ENCODE data around the gene EIF2S1. TPM values are rescaled to one million over a fixed set of nuclear protein-coding genes. Genes with fewer than 3 reads are reported as not detected.
"Not testable (repeated sequence)": the region's sequence is repeated elsewhere in the genome, so short reads cannot be mapped to it uniquely, and the experiment has no call there.

EIF2S1 gene
- polyA plus RNA-seq, 1 experiment, result 149 TPM

- Histone ChIP-seq H3K4me3 (ENCODE audit: low read depth, low read length) (no peak overlapping the region), H3K9me3 (ENCODE audit: control insufficient read depth, insufficient read depth, low read length) (no peaks in the 10 kb centered on the region; the same call in 1 of the 2 replicates), H3K27ac (ENCODE audit: low read depth, low read length) (no peak overlapping the region), H3K27me3 (ENCODE audit: control insufficient read depth, insufficient read depth, low read length) (no peaks in the 10 kb centered on the region)
- ChIA-PET POLR2A (no interaction called here), CTCF (interaction anchor here (1.0 to 3.5 kb wide), 2 partner anchors 13 to 54 kb away, joined by 3 to 19 read pairs; partner anchors contain the start of genes ATP6V1D and EIF2S1)
- DNase-seq (ENCODE audit: low read depth, low spot score), result peak; percentile 26
- TF ChIP-seq CTCF (IDR thresholded peaks at IDR 0.05; ENCODE audit: low read depth, low read length), result no peak
Observed at GRCh38 chr14:67413806-67414769, 54.0 kb downstream of the EIF2S1 start.

- POLR2A ChIA-PET, result not testable (repeated sequence)
- CTCF ChIA-PET, result interaction anchor here (0.7 to 3.5 kb wide), 3 partner anchors 9 to 185 kb away, joined by 3 to 19 read pairs (median 4); partner anchors contain the start of gene PIGH
Observed at GRCh38 chr14:67415610-67416009, 55.5 kb downstream of the EIF2S1 start.

GRCh38 chr14:67416085-67416484, 56.0 kb downstream of the EIF2S1 start:
- no peak overlapping the region for H3K27ac ChIP-seq (ENCODE audit: low read depth, low read length)
- H3K9me3 ChIP-seq (ENCODE audit: control insufficient read depth, insufficient read depth, low read length), result no peaks in the 10 kb centered on the region; the same call in 1 of the 2 replicates
- no peak for TF ChIP-seq CTCF (IDR thresholded peaks at IDR 0.05; ENCODE audit: low read depth, low read length)
- no peak overlapping the region for H3K4me3 ChIP-seq (ENCODE audit: low read depth, low read length)
- CTCF ChIA-PET, result interaction anchor here (0.7 to 3.5 kb wide), 3 partner anchors 9 to 184 kb away, joined by 3 to 19 read pairs (median 4); partner anchors contain the start of gene PIGH
- H3K27me3 ChIP-seq (ENCODE audit: control insufficient read depth, insufficient read depth, low read length), result peaks cover 6% of the 10 kb centered on the region
- POLR2A ChIA-PET, result no interaction called here
- no peak for DNase-seq (ENCODE audit: low read depth, low spot score)

More at GRCh38 chr14:67415610-67416009, 55.5 kb downstream of the EIF2S1 start:
- not testable (repeated sequence) for H3K27me3 ChIP-seq (ENCODE audit: control insufficient read depth, insufficient read depth, low read length); H3K27ac ChIP-seq (ENCODE audit: low read depth, low read length); DNase-seq (ENCODE audit: low read depth, low spot score); H3K9me3 ChIP-seq (ENCODE audit: control insufficient read depth, insufficient read depth, low read length); H3K4me3 ChIP-seq (ENCODE audit: low read depth, low read length)

- ChIA-PET POLR2A (no interaction called here), CTCF (interaction anchor here (3.5 kb wide), 1 partner anchor 10 kb away, joined by 19 read pairs; no protein-coding TSS in a partner anchor)
- TF ChIP-seq CTCF (IDR thresholded peaks at IDR 0.05; ENCODE audit: low read depth, low read length), result no peak
- no peak for DNase-seq (ENCODE audit: low read depth, low spot score)
- H3K27me3 ChIP-seq (ENCODE audit: control insufficient read depth, insufficient read depth, low read length), result peaks cover 6% of the 10 kb centered on the region
- no peaks in the 10 kb centered on the region; the same call in 1 of the 2 replicates for H3K9me3 ChIP-seq (ENCODE audit: control insufficient read depth, insufficient read depth, low read length)
- H3K27ac ChIP-seq (ENCODE audit: low read depth, low read length), result no peak overlapping the region
- no peak overlapping the region for H3K4me3 ChIP-seq (ENCODE audit: low read depth, low read length)
Observed at GRCh38 chr14:67416810-67417209, 56.7 kb downstream of the EIF2S1 start.

- H3K27ac ChIP-seq (ENCODE audit: low read depth, low read length), result no peak overlapping the region
- H3K4me3 ChIP-seq (ENCODE audit: low read depth, low read length), result no peak overlapping the region
- H3K27me3 ChIP-seq (ENCODE audit: control insufficient read depth, insufficient read depth, low read length), result peaks cover 6% of the 10 kb centered on the region
- TF ChIP-seq CTCF (IDR thresholded peaks at IDR 0.05; ENCODE audit: low read depth, low read length), result no peak
- DNase-seq (ENCODE audit: low read depth, low spot score), result no peak
- H3K9me3 ChIP-seq (ENCODE audit: control insufficient read depth, insufficient read depth, low read length), result no peaks in the 10 kb centered on the region
- POLR2A ChIA-PET, result no interaction called here
- CTCF ChIA-PET, result interaction anchor here (1.4 to 2.1 kb wide), 2 partner anchors 10 to 153 kb away, joined by 3 to 12 read pairs; no protein-coding TSS in a partner anchor
Observed at GRCh38 chr14:67417633-67418032, 57.5 kb downstream of the EIF2S1 start.

Measured in AG04450 (cell line).